Esophagus squamous epithelium (tissue), 5 donors: ENCODE measurements around the gene VPS26A. TPM values are rescaled to one million over a fixed set of nuclear protein-coding genes. Genes with fewer than 3 reads are reported as not detected.

Experiments
- DNase-seq: peaks from one replicate; lab custom pipeline; 2025; lab: John Stamatoyannopoulos, UW
- H3K27ac ChIP-seq, 4 donors: fragments of 200-600 bp; sonication (generic); one replicate each; pipeline ENCODE4 v1.5.1; 2016 to 2019; ENCODE audit warnings: mild to moderate bottlenecking in 1 of 4
- H3K27me3 ChIP-seq, 4 donors: fragments of 200-600 bp; sonication (generic); 1 replicate in 3 of 4; 2 replicates in 1 of 4; pipeline versions ENCODE4 v1.5.1 to v1.6.0; 2017 to 2021; ENCODE audit warnings: antibody characterized with exemption in 1 of 4
- H3K36me3 ChIP-seq, 3 donors: fragments of 200-600 bp; sonication (generic); one replicate each; pipeline ENCODE4 v1.5.1; 2016 to 2019
- H3K4me1 ChIP-seq, 3 donors: fragments of 200-600 bp; sonication (generic); one replicate each; pipeline ENCODE4 v1.5.1; 2017 to 2019
- H3K4me3 ChIP-seq, 4 donors: fragments of 200-600 bp; sonication (generic); 1 replicate in 3 of 4; 2 replicates in 1 of 4; pipeline ENCODE4 v1.5.1; 2016 to 2019; ENCODE audit warnings: mild to moderate bottlenecking in 2 of 4, moderate library complexity in 1 of 4
- H3K9me3 ChIP-seq, 3 donors: fragments of 200-600 bp; sonication (generic); one replicate each; pipeline ENCODE4 v1.5.1; 2016 to 2019
- POLR2A ChIP-seq, 4 donors: fragments of 450-650 bp; IDR thresholded peaks; one replicate each; pipeline ENCODE4 v1.6.1; 2017; ENCODE audit warnings: antibody characterized with exemption in 4 of 4, mild to moderate bottlenecking in 4 of 4, moderate library complexity in 3 of 4
- WGBS, 2 donors: methylation state at CpG; one replicate each; pipeline ENCODE4 v1.1.5; 2018; 5-methylcytosine and 5-hydroxymethylcytosine counted together
- intact Hi-C: fragments of 100-400 bp; cut with DNase I; formaldehyde crosslinking; loops from one replicate; pipeline ENCODE4 v1.15.0; 2022
- total RNA-seq, 4 donors: library from RNA; depleted of rRNA; stranded (reverse); fragments of >200 nt; gene quantifications; one replicate each; pipeline ENCODE4 v1.1.0, GENCODE V29; 2016
- TF ChIP-seq, protein P1 (sequence below), 6 experiments: fragments of 450-650 bp in 4 of 6; fragments of 200-600 bp in 2 of 6; sonication (generic) in 2 of 6; IDR thresholded peaks; one replicate each; pipeline ENCODE4 v1.5.1; 2016 to 2019; ENCODE audit warnings: antibody characterized with exemption in 6 of 6, mild to moderate bottlenecking in 4 of 6, moderate library complexity in 4 of 6
- donor health status: DM: yes; HTN: yes; CAD: no.

The VPS26A gene
- 10 to 100 TPM; 31.5 to 43.1 (median 37.4) TPM for total RNA-seq

DNA sequence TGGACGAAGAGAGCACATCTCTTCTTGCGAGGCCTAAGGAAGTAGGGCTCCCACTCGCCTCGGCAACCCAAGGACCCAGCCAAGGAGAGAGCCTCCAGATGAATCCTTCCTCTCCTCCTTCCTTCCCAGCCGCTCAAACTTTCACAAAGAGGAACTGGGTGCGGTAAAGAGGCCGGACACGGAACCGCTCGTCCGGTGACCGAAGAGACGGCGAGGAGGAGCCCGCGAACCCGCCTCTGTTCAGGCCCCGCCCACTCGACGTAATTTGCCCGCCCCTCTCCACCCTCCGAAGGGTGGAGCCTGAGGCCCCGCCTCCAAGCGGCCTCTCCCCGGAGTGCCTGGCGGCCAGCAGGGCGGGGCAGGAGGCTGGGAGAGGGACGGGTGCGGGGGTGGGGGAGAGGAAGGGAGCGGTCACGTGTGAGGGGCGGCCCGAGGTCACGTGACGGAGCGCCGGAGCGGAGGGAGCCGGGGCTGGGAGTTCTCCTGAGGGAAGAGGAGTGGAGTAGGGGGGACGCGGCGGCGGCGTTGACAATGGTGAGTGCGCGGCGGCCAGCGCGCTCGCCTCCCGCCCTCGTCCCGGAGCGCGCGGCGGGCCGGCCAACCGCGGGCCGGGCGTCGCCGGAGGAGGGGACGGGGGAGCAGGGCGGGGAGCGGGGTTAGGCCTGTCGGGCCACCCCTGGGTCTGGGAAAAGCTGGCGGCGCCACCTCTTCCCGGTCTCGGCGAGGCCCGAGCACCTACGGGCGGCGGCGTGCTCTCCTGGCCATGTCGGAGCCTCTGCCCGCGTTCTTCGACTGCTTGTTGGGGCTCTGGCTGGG, at the start of gene VPS26A:
Gene VPS26A (plus strand): TSS at position 432 of the 816 bp plus-strand sequence. CDS start 100 bp downstream, at position 532.
- WGBS, 2 donors = 0 to 1% methylated on average over 4 to 23 of the region's 82 CpGs
- H3K9me3 ChIP-seq = no peaks in the 10 kb centered on the region
- peak within 1 kb of the TSS; percentile 79 to 99 (median 92) for H3K4me3 ChIP-seq
- peak; percentile 91 for DNase-seq
- H3K27ac ChIP-seq = peak within 1 kb of the TSS; percentile 97 to 98 (median 98)
- H3K36me3 ChIP-seq = peaks cover 0 to 3% (median 0%) of the 10 kb centered on the region in 3 donors
- H3K27me3 ChIP-seq = no peaks in the 10 kb centered on the region
- peaks cover 6 to 38% (median 7%) of the 10 kb centered on the region in 3 donors for H3K4me1 ChIP-seq
- TF ChIP-seq, protein P1, sequence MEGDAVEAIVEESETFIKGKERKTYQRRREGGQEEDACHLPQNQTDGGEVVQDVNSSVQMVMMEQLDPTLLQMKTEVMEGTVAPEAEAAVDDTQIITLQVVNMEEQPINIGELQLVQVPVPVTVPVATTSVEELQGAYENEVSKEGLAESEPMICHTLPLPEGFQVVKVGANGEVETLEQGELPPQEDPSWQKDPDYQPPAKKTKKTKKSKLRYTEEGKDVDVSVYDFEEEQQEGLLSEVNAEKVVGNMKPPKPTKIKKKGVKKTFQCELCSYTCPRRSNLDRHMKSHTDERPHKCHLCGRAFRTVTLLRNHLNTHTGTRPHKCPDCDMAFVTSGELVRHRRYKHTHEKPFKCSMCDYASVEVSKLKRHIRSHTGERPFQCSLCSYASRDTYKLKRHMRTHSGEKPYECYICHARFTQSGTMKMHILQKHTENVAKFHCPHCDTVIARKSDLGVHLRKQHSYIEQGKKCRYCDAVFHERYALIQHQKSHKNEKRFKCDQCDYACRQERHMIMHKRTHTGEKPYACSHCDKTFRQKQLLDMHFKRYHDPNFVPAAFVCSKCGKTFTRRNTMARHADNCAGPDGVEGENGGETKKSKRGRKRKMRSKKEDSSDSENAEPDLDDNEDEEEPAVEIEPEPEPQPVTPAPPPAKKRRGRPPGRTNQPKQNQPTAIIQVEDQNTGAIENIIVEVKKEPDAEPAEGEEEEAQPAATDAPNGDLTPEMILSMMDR (IDR thresholded peaks at IDR 0.05) = peak in 2 of 6 experiments; percentile 13 to 20
- peak in 3 of 4 donors; percentile 85 to 95 (median 92) for TF ChIP-seq POLR2A (IDR thresholded peaks at IDR 0.05)
- intact Hi-C loops = no loop called here

DNA sequence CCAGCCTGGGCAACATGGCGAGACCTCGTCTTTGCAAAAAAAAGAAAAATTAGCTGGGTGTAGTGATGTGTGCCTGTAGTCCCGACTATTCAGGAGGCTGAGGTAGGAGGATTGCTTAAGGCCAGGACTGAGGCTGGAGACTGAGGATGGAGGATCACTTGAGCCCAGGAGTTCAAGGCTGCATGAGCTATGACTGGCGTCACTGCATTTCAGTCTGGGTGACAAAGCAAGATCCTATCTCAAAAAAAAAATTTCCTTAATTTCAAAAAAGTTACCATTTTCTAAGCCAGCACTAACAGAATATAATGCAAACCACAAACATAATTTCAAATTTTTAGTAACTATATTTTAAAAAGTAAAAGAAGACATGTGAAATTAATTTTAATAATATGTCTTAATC, 49.4 kb upstream of the VPS26A start:
- no peaks in the 10 kb centered on the region for H3K27me3 ChIP-seq
- H3K9me3 ChIP-seq = no peaks in the 10 kb centered on the region
- H3K36me3 ChIP-seq = no peaks in the 10 kb centered on the region
- 90 to 95% methylated on average over 4 of the region's 4 CpGs for WGBS, 2 donors
- H3K27ac ChIP-seq = no peak overlapping the region
- no peak for DNase-seq
- no peak for TF ChIP-seq POLR2A (IDR thresholded peaks at IDR 0.05)
- TF ChIP-seq, protein P1 (IDR thresholded peaks at IDR 0.05) = no peak
- H3K4me1 ChIP-seq = no peaks in the 10 kb centered on the region
- intact Hi-C loops = no loop called here
- no peak overlapping the region for H3K4me3 ChIP-seq

DNA sequence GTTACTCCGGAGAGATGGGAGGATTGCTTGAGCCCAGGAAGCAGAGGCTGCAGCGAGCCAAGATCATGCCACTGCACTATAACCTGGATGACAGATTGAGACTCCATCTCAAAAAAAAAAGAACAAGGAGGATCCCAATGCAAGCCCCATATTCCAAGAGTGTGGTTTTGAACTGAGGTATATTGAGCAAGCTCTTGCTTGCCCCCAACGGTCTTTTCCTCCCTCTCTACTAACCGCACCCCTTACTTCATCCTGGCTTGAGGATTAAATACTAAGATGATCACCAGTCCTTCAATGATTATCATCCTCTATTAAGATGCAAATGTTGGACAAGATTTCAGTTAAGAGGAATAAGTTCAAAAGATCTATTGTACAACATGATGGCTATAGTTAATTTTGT, 48.5 kb upstream of the VPS26A start:
- WGBS, 2 donors = 80 to 83% methylated on average over 4 of the region's 4 CpGs
- Histone ChIP-seq H3K4me1 (no peaks in the 10 kb centered on the region), H3K36me3 (no peaks in the 10 kb centered on the region), H3K27me3 (no peaks in the 10 kb centered on the region), H3K4me3 (no peak overlapping the region), H3K9me3 (no peaks in the 10 kb centered on the region), H3K27ac (no peak overlapping the region)
- no peak for DNase-seq
- TF ChIP-seq, protein P1 (IDR thresholded peaks at IDR 0.05) = no peak
- no peak for TF ChIP-seq POLR2A (IDR thresholded peaks at IDR 0.05)
- intact Hi-C loops = no loop called here

DNA sequence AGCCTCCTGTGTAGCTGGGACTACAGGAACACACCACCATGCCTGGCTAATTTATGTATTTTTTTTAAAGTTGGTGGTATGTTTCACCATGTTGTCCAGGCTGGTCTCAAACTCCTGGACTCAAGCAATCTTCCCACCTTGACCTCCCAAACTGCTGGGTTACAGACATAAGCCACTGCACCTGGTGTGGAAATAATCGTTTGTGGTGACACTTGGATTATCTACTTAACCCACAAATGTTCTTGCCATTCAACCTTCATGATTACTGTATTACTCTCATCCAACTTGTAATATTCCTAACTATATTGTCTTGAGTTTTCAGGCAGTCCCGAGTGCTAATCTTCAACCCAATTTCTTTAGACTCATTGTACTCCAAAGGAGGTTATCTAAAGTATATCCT, 45.7 kb upstream of the VPS26A start:
- Histone ChIP-seq H3K27ac (no peak overlapping the region), H3K9me3 (no peaks in the 10 kb centered on the region), H3K27me3 (no peaks in the 10 kb centered on the region), H3K4me3 (no peak overlapping the region), H3K4me1 (no peaks in the 10 kb centered on the region), H3K36me3 (no peaks in the 10 kb centered on the region)
- DNase-seq = no peak
- intact Hi-C loops = no loop called here
- TF ChIP-seq, protein P1 (IDR thresholded peaks at IDR 0.05) = no peak
- TF ChIP-seq POLR2A (IDR thresholded peaks at IDR 0.05) = no peak
- WGBS, 2 donors = 71 to 79% methylated on average over 2 of the region's 2 CpGs

DNA sequence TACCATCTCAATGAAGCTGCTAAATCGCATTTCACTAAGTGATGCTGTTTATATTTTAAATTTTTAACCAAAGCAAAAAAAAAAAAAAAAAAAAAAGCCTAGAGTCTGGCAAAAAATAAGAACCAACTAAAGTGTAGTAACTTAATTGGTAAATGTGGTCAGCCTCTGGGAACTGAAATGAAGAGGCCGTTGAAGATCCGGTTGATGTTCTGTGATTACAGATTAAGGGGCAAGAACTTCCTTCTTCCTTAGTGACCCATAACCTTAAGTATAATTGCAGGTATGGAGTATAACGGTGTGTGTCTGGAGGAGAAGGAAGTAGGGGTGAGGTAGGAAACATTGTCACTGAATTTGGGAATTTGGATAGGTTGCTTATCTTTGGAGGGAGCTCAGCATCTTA, 43.8 kb upstream of the VPS26A start:
- no peak for TF ChIP-seq POLR2A (IDR thresholded peaks at IDR 0.05)
- TF ChIP-seq, protein P1 (IDR thresholded peaks at IDR 0.05) = no peak
- WGBS, 2 donors = 72 to 83% methylated on average over 4 of the region's 4 CpGs
- H3K27me3 ChIP-seq = no peaks in the 10 kb centered on the region
- no peak for DNase-seq
- no peak overlapping the region for H3K27ac ChIP-seq
- intact Hi-C loops = no loop called here
- H3K36me3 ChIP-seq = no peaks in the 10 kb centered on the region
- no peak overlapping the region for H3K4me3 ChIP-seq
- no peaks in the 10 kb centered on the region for H3K9me3 ChIP-seq
- peaks cover 0 to under 1% (median 0%) of the 10 kb centered on the region in 3 donors for H3K4me1 ChIP-seq
